Thoracic aorta (tissue), 2 donors: ENCODE results near the gene SNRNP200. TPM values are rescaled to one million over a fixed set of nuclear protein-coding genes. Genes with fewer than 3 reads are reported as not detected.

Experiments
- ATAC-seq: fragments of 150-250 bp; one replicate; pipeline ENCODE4 v1.8.0; 2017; ENCODE audit warnings: low read depth; ENCODE audit not compliant: insufficient number of reproducible peaks, low FRiP score
- DNase-seq: peaks from one replicate; pipeline ENCODE4 v3.0.0-alpha.2; 2020; ENCODE audit warnings: low spot score
- H3K27ac ChIP-seq, 2 donors: fragments of 200-600 bp; sonication (generic); 1 replicate in 1 of 2; 2 replicates in 1 of 2; pipeline ENCODE4 v1.5.1; 2016; ENCODE audit warnings: mild to moderate bottlenecking in 2 of 2, moderate library complexity in 2 of 2
- H3K27me3 ChIP-seq: fragments of 200-600 bp; sonication (generic); replicated peaks from 2 replicates; pipeline ENCODE4 v1.6.0; 2016; ENCODE audit warnings: mild to moderate bottlenecking; ENCODE audit not compliant: insufficient read depth
- H3K36me3 ChIP-seq: fragments of 200-600 bp; sonication (generic); one replicate; pipeline ENCODE4 v1.5.1; 2016
- H3K4me1 ChIP-seq, 2 donors: fragments of 200-600 bp; sonication (generic); 1 replicate in 1 of 2; 2 replicates in 1 of 2; pipeline versions ENCODE4 v1.5.1 to v1.6.0; 2016; ENCODE audit warnings: low read depth in 2 of 2, mild to moderate bottlenecking in 1 of 2; ENCODE audit not compliant: control insufficient read depth in 1 of 2
- H3K4me3 ChIP-seq: fragments of 200-600 bp; sonication (generic); 2 replicates; pipeline ENCODE4 v1.5.1; 2016; ENCODE audit warnings: mild to moderate bottlenecking
- H3K9me3 ChIP-seq: fragments of 200-600 bp; sonication (generic); 2 replicates; pipeline ENCODE4 v1.5.1; 2016
- total RNA-seq, 2 donors: library from RNA; depleted of rRNA; stranded (reverse); fragments of >200 nt; gene quantifications; one replicate each; pipeline versions ENCODE4 v1.1.0 to v1.2.3, GENCODE V29; 2016
- TF ChIP-seq, protein P1 (sequence below): fragments of 200-600 bp; sonication (generic); IDR thresholded peaks from one replicate; pipeline ENCODE4 v1.5.1; 2019; ENCODE audit warnings: antibody characterized with exemption

The SNRNP200 gene
- total RNA-seq, 2 donors from 2014 or later, result 77.2 to 85.6 TPM

DNA sequence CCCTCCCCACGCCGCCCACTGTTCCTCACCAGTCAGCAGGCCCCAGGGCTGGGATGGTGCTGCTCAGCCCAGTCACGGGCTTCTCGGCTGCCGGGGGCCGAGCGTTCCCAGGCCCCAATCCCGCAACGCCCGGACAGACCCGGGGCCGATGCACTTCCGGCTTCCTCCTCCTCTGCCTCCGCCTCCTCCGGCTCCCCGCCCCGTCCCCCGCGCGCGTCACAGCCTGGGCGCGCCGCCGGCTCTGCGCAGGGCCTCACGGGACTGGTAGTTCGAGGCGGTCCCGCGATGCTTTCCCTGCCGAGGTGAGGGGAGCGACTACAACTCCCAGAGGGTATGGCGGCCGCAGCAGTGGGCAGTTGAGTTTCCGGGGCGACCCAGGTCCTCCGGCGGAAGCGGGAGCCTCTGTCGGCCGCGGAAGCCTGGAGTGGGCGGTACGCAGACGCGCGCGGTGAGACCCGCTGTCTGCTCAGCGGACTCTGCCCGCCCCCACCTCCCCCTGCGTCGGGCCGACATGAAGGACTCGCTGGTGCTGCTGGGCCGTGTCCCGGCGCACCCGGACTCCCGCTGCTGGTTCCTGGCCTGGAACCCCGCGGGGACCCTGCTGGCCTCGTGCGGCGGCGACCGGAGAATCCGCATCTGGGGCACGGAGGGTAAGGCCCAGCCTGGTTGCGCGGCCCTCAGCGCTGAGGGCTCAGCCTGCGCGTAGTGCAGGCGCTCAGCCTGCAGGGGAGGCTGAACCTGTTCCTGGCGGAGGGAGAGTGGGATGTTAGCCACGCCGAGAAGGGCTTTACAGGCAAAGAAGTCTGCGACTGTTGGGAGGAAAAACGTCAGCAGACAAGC is 39.3 kb downstream of the SNRNP200 start, which contains the start of the genes CIAO1 and TMEM127:
Gene CIAO1, plus strand, starts transcription at position 386 of the 840 bp plus-strand sequence. Its CDS starts 126 bp downstream, at position 512.
Gene TMEM127, minus strand, starts transcription at position 158 of the 840 bp plus-strand sequence. CDS start 616 bp downstream, outside the sequence.
- DNase-seq (peak; percentile 93), ATAC-seq (peak; percentile 82)
- peak within 1 kb of the TSS; percentile 88 to 89 for H3K27ac ChIP-seq
- no peaks in the 10 kb centered on the region for H3K9me3 ChIP-seq
- TF ChIP-seq, protein P1, sequence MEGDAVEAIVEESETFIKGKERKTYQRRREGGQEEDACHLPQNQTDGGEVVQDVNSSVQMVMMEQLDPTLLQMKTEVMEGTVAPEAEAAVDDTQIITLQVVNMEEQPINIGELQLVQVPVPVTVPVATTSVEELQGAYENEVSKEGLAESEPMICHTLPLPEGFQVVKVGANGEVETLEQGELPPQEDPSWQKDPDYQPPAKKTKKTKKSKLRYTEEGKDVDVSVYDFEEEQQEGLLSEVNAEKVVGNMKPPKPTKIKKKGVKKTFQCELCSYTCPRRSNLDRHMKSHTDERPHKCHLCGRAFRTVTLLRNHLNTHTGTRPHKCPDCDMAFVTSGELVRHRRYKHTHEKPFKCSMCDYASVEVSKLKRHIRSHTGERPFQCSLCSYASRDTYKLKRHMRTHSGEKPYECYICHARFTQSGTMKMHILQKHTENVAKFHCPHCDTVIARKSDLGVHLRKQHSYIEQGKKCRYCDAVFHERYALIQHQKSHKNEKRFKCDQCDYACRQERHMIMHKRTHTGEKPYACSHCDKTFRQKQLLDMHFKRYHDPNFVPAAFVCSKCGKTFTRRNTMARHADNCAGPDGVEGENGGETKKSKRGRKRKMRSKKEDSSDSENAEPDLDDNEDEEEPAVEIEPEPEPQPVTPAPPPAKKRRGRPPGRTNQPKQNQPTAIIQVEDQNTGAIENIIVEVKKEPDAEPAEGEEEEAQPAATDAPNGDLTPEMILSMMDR, result peak; percentile 46
- peak within 1 kb of the TSS; percentile 95 for H3K4me3 ChIP-seq
- peaks cover 28 to 49% of the 10 kb centered on the region in 2 donors for H3K4me1 ChIP-seq
- H3K36me3 ChIP-seq, result peaks cover 26% of the 10 kb centered on the region
- H3K27me3 ChIP-seq, result no peaks in the 10 kb centered on the region

DNA sequence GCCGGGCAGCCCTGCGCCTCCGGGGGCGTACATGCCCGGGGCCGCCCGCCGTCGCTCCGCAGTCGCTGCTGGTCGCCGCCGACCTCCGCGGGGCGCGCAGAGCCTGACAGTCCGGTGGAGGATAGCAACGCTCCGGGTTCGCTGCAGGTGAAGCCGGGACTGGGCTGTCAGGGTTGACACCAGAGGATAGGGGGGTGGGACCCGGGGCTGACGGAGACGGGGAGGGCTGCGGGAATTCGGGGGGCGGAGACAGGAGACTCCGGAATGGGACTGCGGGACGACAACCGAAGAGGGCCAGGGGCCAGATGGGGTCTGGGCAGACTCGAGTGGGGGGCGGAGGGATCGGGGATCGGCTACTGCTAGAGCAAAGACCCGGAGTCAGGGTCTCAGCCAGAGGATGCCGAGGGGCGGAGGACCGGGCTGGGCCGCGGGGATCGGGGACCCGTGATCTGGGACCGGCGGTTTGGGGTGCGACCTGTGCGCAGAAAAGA is 40.0 kb downstream of the SNRNP200 start:
- Histone ChIP-seq H3K4me1 (peaks cover 34 to 56% of the 10 kb centered on the region in 2 donors), H3K36me3 (peaks cover 24% of the 10 kb centered on the region)

DNA sequence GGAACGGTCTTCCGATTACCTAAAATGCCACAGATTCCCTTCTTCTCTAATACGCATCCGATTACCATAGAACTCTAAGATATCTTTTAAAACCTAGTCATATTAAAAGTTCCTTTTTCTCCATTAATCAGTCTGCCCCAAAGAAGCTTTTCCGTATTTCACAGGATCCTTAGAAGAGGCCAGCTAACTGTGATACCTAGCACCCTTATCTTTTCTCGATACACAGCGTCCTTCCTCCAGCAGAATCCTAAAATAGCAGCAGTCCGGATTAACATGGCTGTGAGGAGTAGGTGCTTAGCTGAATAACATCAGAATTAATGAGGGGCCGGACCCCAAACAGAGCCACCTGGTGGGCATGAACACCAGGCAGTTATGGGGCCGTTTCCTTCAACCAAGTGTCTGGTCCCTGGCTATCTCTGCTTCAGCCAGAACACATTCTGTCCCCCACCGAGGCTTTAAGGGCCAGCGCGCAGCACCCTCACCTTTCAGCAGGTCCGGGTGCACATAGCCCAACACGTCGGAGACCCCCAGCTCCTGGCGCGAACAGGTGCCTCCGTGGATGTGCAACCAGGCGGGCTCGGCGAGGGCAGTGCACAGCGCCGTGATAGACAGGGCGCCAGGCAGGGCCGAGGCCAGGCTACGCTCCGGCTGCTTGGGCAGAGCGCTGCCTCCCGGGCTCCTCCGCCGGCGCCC is 40.5 kb downstream of the SNRNP200 start:
- TF ChIP-seq, protein P1, result no peak
- peaks cover 24% of the 10 kb centered on the region for H3K36me3 ChIP-seq
- peaks cover 39 to 61% of the 10 kb centered on the region in 2 donors for H3K4me1 ChIP-seq
- no peaks in the 10 kb centered on the region for H3K27me3 ChIP-seq
- peak overlapping the region; percentile 95 for H3K4me3 ChIP-seq
- no peaks in the 10 kb centered on the region for H3K9me3 ChIP-seq
- H3K27ac ChIP-seq, result peak overlapping the region; percentile 88 to 89
- ATAC-seq (no peak), DNase-seq (no peak)

More for the DNA sequence above, 40.0 kb downstream of the SNRNP200 start:
- peak; percentile 15 for DNase-seq
- TF ChIP-seq, protein P1, result no peak
- ATAC-seq, result peak; percentile 1
- Histone ChIP-seq H3K27ac (peak overlapping the region; percentile 88 to 89), H3K4me3 (peak overlapping the region; percentile 95), H3K27me3 (no peaks in the 10 kb centered on the region), H3K9me3 (no peaks in the 10 kb centered on the region)

DNA sequence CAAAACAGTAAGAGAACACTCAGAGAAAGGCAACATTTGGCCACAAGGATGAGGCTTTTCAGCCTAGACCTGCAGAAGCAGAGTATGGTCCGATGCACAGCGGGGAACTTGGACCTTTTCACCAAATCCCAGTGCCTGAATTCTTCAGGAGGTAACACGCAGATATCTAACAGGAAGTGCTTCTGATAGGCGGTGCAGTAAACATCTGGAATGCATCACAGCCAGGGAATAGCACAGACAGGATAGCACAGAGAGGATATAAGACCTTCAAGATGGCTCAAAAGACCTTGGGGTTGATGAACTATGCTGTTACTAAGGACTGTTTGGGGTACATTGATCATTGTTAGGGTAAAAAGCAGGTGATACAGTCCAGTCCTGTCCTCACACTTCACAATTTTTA is 41.3 kb downstream of the SNRNP200 start:
- peaks cover 46 to 69% of the 10 kb centered on the region in 2 donors for H3K4me1 ChIP-seq
- H3K9me3 ChIP-seq, result no peaks in the 10 kb centered on the region
- H3K36me3 ChIP-seq, result peaks cover 21% of the 10 kb centered on the region
- H3K4me3 ChIP-seq, result peak overlapping the region; percentile 95
- TF ChIP-seq, protein P1, result no peak
- no peak overlapping the region for H3K27ac ChIP-seq
- no peak for DNase-seq
- no peaks in the 10 kb centered on the region for H3K27me3 ChIP-seq
- no peak for ATAC-seq

DNA sequence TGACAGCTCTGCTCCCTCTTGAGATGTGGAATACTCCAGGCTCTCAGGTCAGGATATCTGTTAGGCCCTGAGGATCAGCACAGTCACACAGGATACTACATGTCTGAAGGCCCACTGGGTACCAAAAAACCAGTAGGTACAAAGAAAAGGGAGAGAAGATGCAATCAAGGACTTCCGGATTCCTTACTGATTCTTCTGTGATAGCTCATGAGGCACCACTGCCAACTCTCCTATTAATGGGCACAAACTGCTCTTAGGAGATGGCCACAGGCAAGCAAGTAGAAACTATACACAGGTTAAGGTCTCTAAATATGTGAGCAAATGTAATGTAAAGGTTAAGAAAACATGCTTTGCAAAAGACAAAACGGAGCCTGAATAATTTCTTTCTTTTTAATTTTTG is 43.0 kb downstream of the SNRNP200 start:
- no peak for ATAC-seq
- peaks cover 64 to 82% of the 10 kb centered on the region in 2 donors for H3K4me1 ChIP-seq
- H3K36me3 ChIP-seq, result peaks cover 6% of the 10 kb centered on the region
- H3K27me3 ChIP-seq, result no peaks in the 10 kb centered on the region
- DNase-seq, result no peak
- H3K4me3 ChIP-seq, result no peak overlapping the region
- H3K9me3 ChIP-seq, result no peaks in the 10 kb centered on the region
- TF ChIP-seq, protein P1, result no peak
- peak overlapping the region; percentile 13 to 89 for H3K27ac ChIP-seq
